OCI-LY1 (cell line): ENCODE data around the gene MRPL51.
"Not testable (repeated sequence)": the region's sequence is repeated elsewhere in the genome, so short reads cannot be mapped to it uniquely, and the experiment has no call there.

ENCODE experiments used
- CTCF ChIP-seq: fragments of 200-600 bp; sonication (generic), shearing (Covaris generic); IDR thresholded peaks from 2 replicates; pipeline ENCODE4 v1.5.1; 2017; ENCODE audit warnings: mild to moderate bottlenecking, antibody characterized with exemption, low read length, moderate library complexity, mixed read lengths
- EZH2 ChIP-seq: fragments of 200-600 bp; sonication (generic), shearing (Covaris generic); IDR thresholded peaks from 2 replicates; pipeline ENCODE4 v1.8.0; 2017; ENCODE audit warnings: borderline replicate concordance, mixed run types, mild to moderate bottlenecking, antibody characterized with exemption, low read length, moderate library complexity, mixed read lengths

GRCh38 chr12:6466751-6467150 lies 26.3 kb downstream of the MRPL51 start:
- TF ChIP-seq CTCF, EZH2: not testable (repeated sequence)
